Vagina (tissue), 2 donors: Measurements from ENCODE around the gene NFKBIB. TPM values are rescaled to one million over a fixed set of nuclear protein-coding genes. Genes with fewer than 3 reads are reported as not detected.

Source experiments
- DNase-seq, 2 donors: peaks; one replicate each; pipeline ENCODE4 v3.0.0-alpha.2; 2017; ENCODE audit errors: extremely low spot score in 2 of 2
- H3K27ac ChIP-seq: fragments of 200-600 bp; sonication (generic); one replicate; pipeline ENCODE4 v1.5.1; 2019
- H3K27me3 ChIP-seq: fragments of 200-600 bp; sonication (generic); one replicate; pipeline ENCODE4 v1.5.1; 2019
- H3K36me3 ChIP-seq, 2 donors: fragments of 200-600 bp; sonication (generic); one replicate each; pipeline ENCODE4 v1.5.1; 2017 to 2019
- H3K4me1 ChIP-seq: fragments of 200-600 bp; sonication (generic); one replicate; pipeline ENCODE4 v1.5.1; 2019
- H3K4me3 ChIP-seq, 2 donors: fragments of 200-600 bp; sonication (generic); 1 replicate in 1 of 2; 2 replicates in 1 of 2; pipeline ENCODE4 v1.5.1; 2016 to 2019
- H3K9me3 ChIP-seq: fragments of 200-600 bp; sonication (generic); one replicate; pipeline ENCODE4 v1.5.1; 2019
- POLR2A ChIP-seq, 2 donors: fragments of 450-650 bp; IDR thresholded peaks; one replicate each; pipeline ENCODE4 v1.6.1; 2017; ENCODE audit warnings: antibody characterized with exemption in 2 of 2, mild to moderate bottlenecking in 2 of 2, moderate library complexity in 2 of 2
- POLR2AphosphoS5 ChIP-seq, 2 donors: sonication (generic); formaldehyde crosslinking; IDR thresholded peaks; one replicate each; pipeline ENCODE4 v1.9.0; 2017; ENCODE audit warnings: antibody characterized with exemption in 2 of 2, mild to moderate bottlenecking in 2 of 2, low read depth in 1 of 2; ENCODE audit not compliant: insufficient read depth in 1 of 2
- intact Hi-C: fragments of 100-400 bp; cut with DNase I; formaldehyde crosslinking; loops from one replicate; pipeline ENCODE4 v1.15.1; 2023
- total RNA-seq: library from RNA; depleted of rRNA; stranded (reverse); fragments of >200 nt; gene quantifications from one replicate; pipeline ENCODE4 v1.2.3, GENCODE V29; 2016
- TF ChIP-seq, protein P1 (sequence below), 3 experiments: fragments of 450-650 bp in 2 of 3; fragments of 200-600 bp in 1 of 3; sonication (generic) in 1 of 3; IDR thresholded peaks; one replicate each; pipeline ENCODE4 v1.5.1; 2017 to 2019; ENCODE audit warnings: antibody characterized with exemption in 3 of 3, mild to moderate bottlenecking in 2 of 3, moderate library complexity in 2 of 3

Gene NFKBIB
- total RNA-seq, 1 donor from 2014 or later: 16.7 TPM

DNA sequence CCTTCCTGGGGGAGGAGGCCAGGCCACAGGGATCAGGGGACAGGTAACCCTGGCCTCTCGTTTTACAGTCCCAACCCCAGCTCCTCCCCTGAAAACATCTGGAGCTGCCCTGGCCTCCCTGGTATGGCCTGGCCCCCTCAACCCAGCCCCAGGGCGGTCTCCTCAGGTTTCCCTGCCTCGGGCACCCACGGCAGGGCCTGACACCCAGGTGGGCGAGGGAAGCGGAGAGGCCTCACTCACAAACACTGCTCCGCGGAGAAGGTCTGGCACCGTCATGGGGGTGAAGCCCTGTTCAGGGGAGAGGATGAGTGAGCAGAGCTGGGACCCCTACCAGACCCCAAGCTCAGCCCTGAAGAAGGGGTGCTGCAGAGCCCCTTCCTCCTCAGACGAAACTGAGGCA is 18.8 kb downstream of the NFKBIB start:
- Histone ChIP-seq H3K9me3 (no peaks in the 10 kb centered on the region), H3K4me1 (no peaks in the 10 kb centered on the region), H3K27me3 (no peaks in the 10 kb centered on the region), H3K27ac (no peak overlapping the region), H3K4me3 (no peak overlapping the region), H3K36me3 (peaks cover 0 to 6% of the 10 kb centered on the region in 2 donors)
- no peak for TF ChIP-seq POLR2AphosphoS5 (IDR thresholded peaks at IDR 0.05; ENCODE audit: insufficient read depth in 1 of 2, low read depth in 1 of 2)
- TF ChIP-seq, protein P1, sequence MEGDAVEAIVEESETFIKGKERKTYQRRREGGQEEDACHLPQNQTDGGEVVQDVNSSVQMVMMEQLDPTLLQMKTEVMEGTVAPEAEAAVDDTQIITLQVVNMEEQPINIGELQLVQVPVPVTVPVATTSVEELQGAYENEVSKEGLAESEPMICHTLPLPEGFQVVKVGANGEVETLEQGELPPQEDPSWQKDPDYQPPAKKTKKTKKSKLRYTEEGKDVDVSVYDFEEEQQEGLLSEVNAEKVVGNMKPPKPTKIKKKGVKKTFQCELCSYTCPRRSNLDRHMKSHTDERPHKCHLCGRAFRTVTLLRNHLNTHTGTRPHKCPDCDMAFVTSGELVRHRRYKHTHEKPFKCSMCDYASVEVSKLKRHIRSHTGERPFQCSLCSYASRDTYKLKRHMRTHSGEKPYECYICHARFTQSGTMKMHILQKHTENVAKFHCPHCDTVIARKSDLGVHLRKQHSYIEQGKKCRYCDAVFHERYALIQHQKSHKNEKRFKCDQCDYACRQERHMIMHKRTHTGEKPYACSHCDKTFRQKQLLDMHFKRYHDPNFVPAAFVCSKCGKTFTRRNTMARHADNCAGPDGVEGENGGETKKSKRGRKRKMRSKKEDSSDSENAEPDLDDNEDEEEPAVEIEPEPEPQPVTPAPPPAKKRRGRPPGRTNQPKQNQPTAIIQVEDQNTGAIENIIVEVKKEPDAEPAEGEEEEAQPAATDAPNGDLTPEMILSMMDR (IDR thresholded peaks at IDR 0.05): no peak
- no peak for TF ChIP-seq POLR2A (IDR thresholded peaks at IDR 0.05)
- no peak for DNase-seq
- intact Hi-C loops: no loop called here

DNA sequence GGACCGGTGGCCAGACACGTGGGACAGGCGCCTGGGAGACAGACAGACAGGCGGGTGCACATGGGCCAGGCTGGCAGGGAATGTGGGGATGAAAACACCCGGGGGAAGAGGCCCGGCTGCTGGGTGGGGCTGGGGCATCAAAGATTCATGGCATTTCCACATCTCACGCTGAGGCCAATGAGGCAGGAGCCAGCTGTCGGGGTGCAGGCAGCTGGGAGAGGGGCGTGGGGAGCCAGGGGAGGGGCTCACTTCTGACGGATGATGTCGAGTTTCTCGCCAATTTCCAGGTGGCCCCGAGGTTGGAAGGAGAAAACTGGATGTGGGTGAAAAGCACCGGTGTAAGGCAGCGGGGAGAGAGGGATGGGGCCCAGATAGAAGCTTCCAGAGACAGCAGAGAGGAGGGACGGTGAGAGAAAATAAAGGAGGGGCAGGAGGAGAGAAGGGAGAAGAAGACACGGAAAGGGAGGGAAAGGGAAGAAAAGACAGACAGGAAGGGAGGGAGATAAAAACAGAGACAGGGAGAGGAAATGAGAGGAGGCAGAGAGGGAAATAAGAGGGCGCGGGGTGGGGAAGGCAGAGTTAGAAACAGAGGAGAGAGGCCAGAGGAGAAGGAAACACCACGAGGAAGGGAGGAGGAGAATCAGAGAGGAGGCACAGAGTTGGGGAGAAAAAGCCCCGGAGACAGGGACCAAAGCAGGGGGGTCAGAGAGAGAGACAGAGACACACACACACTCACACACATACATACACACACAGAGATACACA is 20.2 kb downstream of the NFKBIB start:
- Histone ChIP-seq H3K4me3 (no peak overlapping the region), H3K4me1 (no peaks in the 10 kb centered on the region), H3K36me3 (peaks cover 0 to 16% of the 10 kb centered on the region in 2 donors), H3K27me3 (no peaks in the 10 kb centered on the region), H3K9me3 (no peaks in the 10 kb centered on the region), H3K27ac (no peak overlapping the region)
- intact Hi-C loops: no loop called here
- DNase-seq: no peak
- TF ChIP-seq POLR2AphosphoS5 (IDR thresholded peaks at IDR 0.05; ENCODE audit: insufficient read depth in 1 of 2, low read depth in 1 of 2): no peak
- no peak for TF ChIP-seq POLR2A (IDR thresholded peaks at IDR 0.05)

- H3K27me3 ChIP-seq: no peaks in the 10 kb centered on the region
- peaks cover 0 to 24% of the 10 kb centered on the region in 2 donors for H3K36me3 ChIP-seq
Observed at GRCh38 chr19:38920602-38921419, 21.0 kb downstream of the NFKBIB start.

DNA sequence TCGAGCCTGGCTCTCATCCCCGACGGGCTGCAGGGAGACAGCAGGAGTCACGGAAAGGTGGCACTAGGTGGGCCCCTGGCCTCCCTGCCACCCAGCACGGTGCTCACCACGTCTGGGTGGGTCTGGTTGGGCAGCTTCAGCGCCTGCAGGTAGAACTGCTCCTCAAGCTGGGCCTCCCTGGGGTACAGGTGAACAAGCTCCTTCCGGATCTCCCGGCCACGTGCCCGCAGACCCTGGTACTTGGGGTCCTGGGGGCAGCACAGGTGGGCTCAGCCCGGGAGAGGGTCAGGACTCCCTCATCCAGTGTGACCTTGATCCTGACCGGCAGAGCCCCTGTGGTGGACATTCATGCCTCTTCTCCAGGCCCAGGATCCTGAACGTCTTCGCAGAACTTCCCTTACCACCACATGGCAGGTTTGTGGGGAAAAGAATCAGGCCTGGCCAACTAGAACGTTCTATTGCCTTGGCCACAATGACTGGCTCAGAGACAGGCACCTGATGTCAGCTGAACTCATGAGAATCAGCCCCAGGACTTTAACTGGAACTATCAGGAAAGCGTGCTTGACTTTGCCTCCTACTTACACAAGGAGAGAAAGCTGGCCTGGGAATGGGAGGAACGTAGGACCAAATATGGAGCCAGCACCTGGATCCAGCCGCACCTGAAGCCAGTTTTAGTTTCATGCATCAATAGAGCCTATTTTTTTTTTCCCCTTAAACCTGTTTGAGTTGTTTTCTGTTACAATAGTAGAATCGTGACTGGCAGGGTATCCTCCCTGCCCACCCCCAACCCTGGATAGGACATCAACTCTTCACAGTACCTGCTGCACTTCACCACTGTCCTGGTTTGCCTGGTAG is 21.9 kb downstream of the NFKBIB start:
- TF ChIP-seq POLR2AphosphoS5 (IDR thresholded peaks at IDR 0.05; ENCODE audit: insufficient read depth in 1 of 2, low read depth in 1 of 2) (no peak), POLR2A (IDR thresholded peaks at IDR 0.05) (no peak)
- TF ChIP-seq, protein P1 (IDR thresholded peaks at IDR 0.05): no peak
- Histone ChIP-seq H3K27ac (no peak overlapping the region), H3K4me3 (no peak overlapping the region), H3K4me1 (no peaks in the 10 kb centered on the region), H3K9me3 (no peaks in the 10 kb centered on the region), H3K27me3 (no peaks in the 10 kb centered on the region), H3K36me3 (peaks cover 0 to 24% of the 10 kb centered on the region in 2 donors)
- intact Hi-C loops: no loop called here
- DNase-seq: no peak

More at GRCh38 chr19:38920602-38921419, 21.0 kb downstream of the NFKBIB start:
- no peak overlapping the region for H3K27ac ChIP-seq
- H3K4me1 ChIP-seq: no peaks in the 10 kb centered on the region
- DNase-seq: no peak
- H3K9me3 ChIP-seq: no peaks in the 10 kb centered on the region
- intact Hi-C loops: no loop called here
- no peak overlapping the region for H3K4me3 ChIP-seq
- TF ChIP-seq, protein P1 (IDR thresholded peaks at IDR 0.05): no peak
- TF ChIP-seq POLR2A (IDR thresholded peaks at IDR 0.05) (no peak), POLR2AphosphoS5 (IDR thresholded peaks at IDR 0.05; ENCODE audit: insufficient read depth in 1 of 2, low read depth in 1 of 2) (no peak)

DNA sequence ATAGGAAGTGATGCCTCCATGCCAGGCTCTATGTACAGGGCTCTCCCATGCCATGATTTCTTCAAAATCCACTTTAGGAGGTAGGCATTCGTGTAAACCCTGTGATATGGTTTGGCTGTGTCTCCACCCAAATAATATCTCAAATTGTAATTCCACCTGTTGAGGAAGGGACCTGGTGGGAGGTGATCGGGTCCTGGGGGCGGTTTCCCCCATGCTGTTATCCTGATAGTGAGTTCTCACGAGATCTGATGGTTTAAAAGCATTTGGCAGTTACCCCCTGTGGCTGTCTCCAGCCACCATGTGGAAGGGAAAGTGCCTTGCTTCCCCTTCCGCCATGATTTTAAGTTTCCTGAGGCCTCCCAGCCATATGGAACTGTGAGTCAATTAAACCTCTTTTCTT is 22.7 kb downstream of the NFKBIB start:
- Histone ChIP-seq H3K4me3 (no peak overlapping the region), H3K27me3 (no peaks in the 10 kb centered on the region), H3K4me1 (no peaks in the 10 kb centered on the region), H3K27ac (no peak overlapping the region), H3K9me3 (no peaks in the 10 kb centered on the region), H3K36me3 (peaks cover 0 to 24% of the 10 kb centered on the region in 2 donors)
- intact Hi-C loops: no loop called here
- TF ChIP-seq POLR2A (IDR thresholded peaks at IDR 0.05) (no peak), POLR2AphosphoS5 (IDR thresholded peaks at IDR 0.05; ENCODE audit: insufficient read depth in 1 of 2, low read depth in 1 of 2) (no peak)
- TF ChIP-seq, protein P1 (IDR thresholded peaks at IDR 0.05): no peak
- no peak for DNase-seq
